IPS-18c (cell line): ENCODE measurements around the gene TRAK1.

Experiments used
- H3K4me3 ChIP-seq: 2 replicates; pipeline ENCODE4 v1.7.0; 2013; ENCODE audit warnings: low read depth, mild to moderate bottlenecking, low read length, moderate library complexity; ENCODE audit not compliant: insufficient read depth
- H3K9me3 ChIP-seq: one replicate; pipeline ENCODE4 v1.6.1; 2013; ENCODE audit warnings: mild to moderate bottlenecking, low read length, moderate library complexity; ENCODE audit not compliant: control insufficient read depth, insufficient read depth

The TRAK1 gene

DNA sequence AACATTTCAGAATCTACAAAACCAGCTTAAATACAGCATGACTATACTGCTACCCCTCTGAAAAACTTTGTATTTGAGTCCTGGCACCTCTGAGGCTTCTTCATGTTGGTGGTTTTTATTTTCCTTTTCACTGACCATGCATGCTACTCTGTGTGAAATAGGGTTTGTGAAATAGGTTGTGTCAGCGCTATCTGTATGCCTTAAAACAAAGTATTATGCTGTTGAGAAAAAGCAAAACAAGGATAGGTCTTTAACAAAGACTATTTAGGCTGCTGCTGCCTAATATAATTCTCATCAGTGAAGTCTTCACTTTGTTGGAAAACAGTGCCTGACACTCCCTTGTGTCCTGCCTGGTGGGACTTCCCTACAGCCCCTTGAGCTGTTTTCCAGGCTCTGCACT lies 28.7 kb upstream of the TRAK1 start:
- Histone ChIP-seq H3K9me3 (no peaks in the 10 kb centered on the region), H3K4me3 (no peak overlapping the region)

DNA sequence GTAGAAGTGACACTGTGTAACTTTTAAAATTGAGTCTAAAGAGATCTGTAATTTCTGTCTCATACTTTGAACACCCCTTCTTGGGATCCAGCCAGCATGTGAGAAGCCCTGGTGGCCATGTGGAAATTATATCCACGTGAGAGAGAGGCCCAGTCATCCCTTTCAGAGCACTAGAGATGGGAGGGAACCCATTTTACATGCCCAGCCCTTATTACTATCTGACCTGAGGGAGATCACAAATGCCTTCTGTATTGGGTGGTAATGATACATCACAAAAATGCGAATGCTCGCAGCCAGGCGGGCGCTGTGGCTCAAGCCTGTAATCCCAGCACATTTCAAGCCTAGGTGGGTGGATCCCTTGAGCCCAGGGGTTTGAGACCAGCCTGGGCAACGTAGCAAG lies 27.3 kb upstream of the TRAK1 start:
- no peaks in the 10 kb centered on the region for H3K9me3 ChIP-seq
- no peak overlapping the region for H3K4me3 ChIP-seq

GRCh38 chr3:42066516-42067181 lies 24.5 kb upstream of the TRAK1 start:
- Histone ChIP-seq H3K9me3 (no peaks in the 10 kb centered on the region), H3K4me3 (no peak overlapping the region)

- no peaks in the 10 kb centered on the region for H3K9me3 ChIP-seq
- no peak overlapping the region for H3K4me3 ChIP-seq
Observed at GRCh38 chr3:42067326-42067725, 23.8 kb upstream of the TRAK1 start.

GRCh38 chr3:42068303-42069088 lies 22.7 kb upstream of the TRAK1 start:
- no peak overlapping the region for H3K4me3 ChIP-seq
- H3K9me3 ChIP-seq = no peaks in the 10 kb centered on the region

DNA sequence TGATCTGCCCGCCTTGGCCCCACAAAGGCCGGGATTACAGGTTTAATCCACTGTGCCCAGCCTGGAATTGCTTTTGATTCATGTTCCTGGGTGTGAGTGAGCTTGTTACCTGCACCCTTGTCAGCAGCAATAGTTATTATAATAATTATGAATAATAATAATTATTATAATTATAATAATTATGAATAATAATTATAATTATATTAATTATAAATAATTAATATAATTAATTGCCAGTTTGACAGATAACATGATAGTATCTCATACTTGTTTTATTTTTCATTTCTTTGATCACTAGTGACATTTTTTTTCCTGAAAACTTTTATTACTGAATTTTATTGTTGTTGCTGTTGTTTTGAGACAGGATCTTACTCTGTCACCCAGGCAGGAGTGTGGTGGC lies 21.1 kb upstream of the TRAK1 start:
- H3K9me3 ChIP-seq = no peaks in the 10 kb centered on the region

DNA sequence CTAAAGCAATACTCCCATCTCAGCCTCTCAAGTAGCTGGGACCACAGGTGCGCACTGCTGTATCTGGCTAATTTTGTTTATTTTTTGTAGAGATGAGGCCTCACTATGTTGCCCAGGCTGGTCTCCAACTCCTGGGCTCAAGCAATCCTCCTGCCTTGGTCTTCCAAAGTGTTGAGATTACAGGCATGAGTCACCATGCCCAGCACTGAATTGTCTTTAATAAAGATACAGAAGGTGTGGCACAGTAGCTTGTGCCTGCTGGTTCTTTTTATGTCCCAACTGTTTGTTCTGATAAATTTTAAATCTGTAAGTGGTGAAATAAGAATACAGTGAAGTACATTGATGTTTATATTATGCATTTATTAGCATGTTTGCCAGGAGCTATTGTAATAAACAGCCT lies 20.6 kb upstream of the TRAK1 start:
- Histone ChIP-seq H3K9me3 (no peaks in the 10 kb centered on the region), H3K4me3 (no peak overlapping the region)

More for the DNA sequence above, 21.1 kb upstream of the TRAK1 start:
- no peak overlapping the region for H3K4me3 ChIP-seq

DNA sequence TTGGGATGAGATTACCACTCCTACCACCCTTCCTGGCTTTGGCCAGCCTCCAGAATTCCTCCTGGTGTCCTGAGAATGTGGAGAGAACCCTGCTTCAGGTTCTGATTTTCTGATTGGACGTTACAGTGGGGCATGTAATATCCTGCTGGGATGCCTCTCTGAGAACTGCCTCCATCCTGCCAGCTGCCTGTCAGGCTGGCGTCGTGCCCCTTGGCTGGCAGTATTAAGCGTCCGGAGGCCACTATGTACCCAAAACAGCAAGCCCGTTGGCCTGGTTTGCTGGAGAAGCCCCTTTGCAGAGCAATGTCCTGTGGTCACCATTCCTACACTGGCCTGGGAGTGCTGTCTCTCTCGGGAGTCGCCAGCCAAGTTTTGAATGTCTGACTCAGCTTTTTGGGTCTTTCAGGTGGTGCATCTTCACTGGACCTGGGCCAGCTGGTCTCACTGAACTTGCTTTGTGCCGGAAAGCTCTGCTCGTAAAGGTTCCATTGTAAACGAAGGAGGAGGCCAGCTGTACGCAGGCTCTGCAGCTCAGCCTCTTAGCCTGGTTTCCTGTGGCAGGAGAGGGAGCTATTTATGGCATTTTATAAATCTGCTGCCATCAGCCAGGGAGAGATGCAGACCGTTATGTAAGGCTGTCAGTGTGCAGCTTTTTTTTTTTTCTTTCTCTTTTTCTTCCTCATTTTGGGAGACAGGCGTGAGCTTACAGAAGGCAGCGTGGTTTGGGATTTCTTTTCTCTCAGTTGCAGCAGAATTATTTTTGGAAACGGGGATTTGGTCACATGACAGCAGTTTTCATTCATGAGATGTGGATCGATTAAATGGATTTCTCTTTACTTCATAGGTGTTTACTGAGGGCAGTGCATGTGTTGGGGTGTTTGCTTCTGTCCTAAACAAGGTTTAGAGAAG lies 19.0 kb upstream of the TRAK1 start:
- Histone ChIP-seq H3K4me3 (no peak overlapping the region), H3K9me3 (no peaks in the 10 kb centered on the region)

GRCh38 chr3:42072831-42073301 lies 18.3 kb upstream of the TRAK1 start:
- H3K9me3 ChIP-seq = no peaks in the 10 kb centered on the region
- H3K4me3 ChIP-seq = no peak overlapping the region

DNA sequence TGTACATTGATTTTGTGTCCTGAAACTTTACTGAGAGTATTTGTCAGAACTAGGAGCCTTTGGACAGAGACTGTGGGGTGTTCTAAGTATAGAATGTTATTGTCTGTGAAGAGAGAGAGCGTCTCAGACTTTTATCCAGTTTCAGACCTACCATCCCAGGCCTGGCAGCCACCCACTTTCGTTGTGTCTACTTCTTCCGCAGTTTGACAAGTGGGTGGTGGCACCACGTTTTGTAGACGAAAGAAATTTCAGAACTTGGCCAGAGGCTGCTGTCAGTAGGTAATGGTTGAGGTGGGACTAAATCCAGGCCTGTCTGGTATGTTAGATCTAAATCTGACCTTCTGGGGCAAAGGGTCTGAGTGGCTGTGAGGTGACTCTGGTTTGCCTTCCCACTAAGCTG lies 13.4 kb upstream of the TRAK1 start:
- Histone ChIP-seq H3K4me3 (no peak overlapping the region), H3K9me3 (no peaks in the 10 kb centered on the region)

GRCh38 chr3:42078677-42079076 lies 12.5 kb upstream of the TRAK1 start:
- H3K9me3 ChIP-seq = no peaks in the 10 kb centered on the region

DNA sequence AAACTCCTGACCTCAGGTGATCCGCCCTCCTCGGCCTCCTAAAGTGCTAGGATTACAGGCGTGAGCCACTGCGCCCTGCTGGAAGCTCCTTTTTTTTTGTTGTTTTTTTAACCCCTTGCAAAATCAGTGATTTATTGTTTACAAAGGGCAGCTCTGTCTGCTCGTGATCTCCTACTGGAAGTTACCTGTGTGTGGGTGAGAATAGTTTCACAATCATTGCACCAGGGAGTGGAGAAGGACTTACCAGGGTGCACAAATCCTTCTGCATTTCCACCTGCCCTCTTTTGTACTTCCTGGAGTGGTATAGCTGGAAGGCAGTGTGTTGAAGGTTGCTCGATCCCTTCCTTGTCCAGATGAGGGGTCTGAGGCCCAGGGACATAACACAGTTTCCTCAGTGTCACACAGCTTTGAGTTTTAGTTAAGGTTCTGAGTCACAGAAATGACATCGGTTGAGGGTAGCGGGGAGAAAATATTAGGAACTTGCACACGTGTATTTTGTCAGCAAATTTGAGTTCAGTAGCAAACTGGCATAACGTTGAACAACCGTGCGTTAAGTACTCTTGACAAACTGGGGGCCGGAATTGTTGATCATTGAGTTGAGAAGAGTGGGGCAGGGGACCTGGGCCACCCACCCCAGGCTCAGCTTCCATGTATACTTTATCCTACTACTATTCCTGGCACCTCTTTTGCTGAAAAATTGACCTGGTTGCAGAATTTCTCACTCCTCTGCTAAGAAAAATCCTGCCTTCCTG lies 11.3 kb upstream of the TRAK1 start:
- H3K9me3 ChIP-seq = no peaks in the 10 kb centered on the region
- H3K4me3 ChIP-seq = no peak overlapping the region

More at GRCh38 chr3:42078677-42079076, 12.5 kb upstream of the TRAK1 start:
- no peak overlapping the region for H3K4me3 ChIP-seq

- Histone ChIP-seq H3K9me3 (no peaks in the 10 kb centered on the region), H3K4me3 (no peak overlapping the region)
Observed at GRCh38 chr3:42080453-42080872, 10.7 kb upstream of the TRAK1 start.

- Histone ChIP-seq H3K9me3 (no peaks in the 10 kb centered on the region), H3K4me3 (no peak overlapping the region)
Observed at GRCh38 chr3:42081838-42082473, 9.2 kb upstream of the TRAK1 start.

DNA sequence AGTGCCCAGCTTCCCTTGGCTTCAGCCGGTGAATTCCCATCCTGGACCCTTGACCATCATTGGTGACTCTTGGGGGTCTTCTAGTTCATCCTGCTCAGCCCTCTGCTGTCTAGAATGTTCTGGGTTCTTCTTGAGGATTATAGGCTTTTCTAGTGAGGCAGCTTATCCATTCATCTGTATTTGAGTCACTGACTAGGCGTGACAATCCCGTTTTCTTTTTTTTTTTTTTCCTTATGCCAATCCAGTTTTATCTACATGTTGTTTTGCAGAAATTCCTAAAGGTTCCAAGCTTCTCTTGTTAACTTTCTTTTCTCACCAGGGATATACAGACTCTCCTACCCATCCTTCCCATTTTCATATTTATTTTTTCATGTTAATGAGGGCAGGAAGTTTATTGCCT lies 6.6 kb upstream of the TRAK1 start:
- H3K9me3 ChIP-seq = no peaks in the 10 kb centered on the region
- H3K4me3 ChIP-seq = no peak overlapping the region

GRCh38 chr3:42085641-42086376 lies 5.3 kb upstream of the TRAK1 start:
- H3K9me3 ChIP-seq = no peaks in the 10 kb centered on the region
- H3K4me3 ChIP-seq = no peak overlapping the region
